Activated T-cell treated with anti-CD3 and anti-CD28 coated beads for 4 hours (primary cell): ENCODE measurements around the gene CCNT2.
"Not testable (repeated sequence)": the region's sequence is repeated elsewhere in the genome, so short reads cannot be mapped to it uniquely, and the experiment has no call there.

Experiments
- DNase-seq: peaks from one replicate; pipeline ENCODE4 v3.0.0-alpha.2; 2020

Gene CCNT2

GRCh38 chr2:134918526-134919340, at the start of gene CCNT2:
Gene CCNT2, plus strand, starts transcription at chr2:134918822. Its CDS starts 33 bp downstream, at chr2:134918855.
- DNase-seq = peak; percentile 99

GRCh38 chr2:134869946-134870736, 48.5 kb upstream of the CCNT2 start:
- no peak for DNase-seq

- DNase-seq = no peak
Measured at GRCh38 chr2:134873152-134873551, 45.5 kb upstream of the CCNT2 start.

- DNase-seq = no peak
Measured at GRCh38 chr2:134875309-134875708, 43.3 kb upstream of the CCNT2 start.

GRCh38 chr2:134882773-134883172, 35.8 kb upstream of the CCNT2 start:
- DNase-seq = no peak

- no peak for DNase-seq
Measured at GRCh38 chr2:134883552-134884293, 34.9 kb upstream of the CCNT2 start.

GRCh38 chr2:134884435-134884834, 34.2 kb upstream of the CCNT2 start:
- no peak for DNase-seq

- DNase-seq = no peak
Measured at GRCh38 chr2:134892282-134893035, 26.2 kb upstream of the CCNT2 start.

GRCh38 chr2:134897932-134898331, 20.7 kb upstream of the CCNT2 start:
- no peak for DNase-seq

- no peak for DNase-seq
Measured at GRCh38 chr2:134899204-134899603, 19.4 kb upstream of the CCNT2 start.

GRCh38 chr2:134900151-134900550, 18.5 kb upstream of the CCNT2 start:
- no peak for DNase-seq

- DNase-seq = not testable (repeated sequence)
Measured at GRCh38 chr2:134903701-134904100, 14.9 kb upstream of the CCNT2 start.

GRCh38 chr2:134905168-134905567, 13.5 kb upstream of the CCNT2 start:
- DNase-seq = no peak

GRCh38 chr2:134906726-134907125, 11.9 kb upstream of the CCNT2 start:
- DNase-seq = no peak

- DNase-seq = not testable (repeated sequence)
Measured at GRCh38 chr2:134907441-134908116, 11.0 kb upstream of the CCNT2 start.

- DNase-seq = no peak
Measured at GRCh38 chr2:134910763-134911399, 7.7 kb upstream of the CCNT2 start.

GRCh38 chr2:134911400-134911785, 7.2 kb upstream of the CCNT2 start:
- DNase-seq = no peak

- no peak for DNase-seq
Measured at GRCh38 chr2:134912361-134912760, 6.3 kb upstream of the CCNT2 start.

GRCh38 chr2:134917360-134917865, 1.2 kb upstream of the CCNT2 start:
- no peak for DNase-seq

- DNase-seq = peak; percentile 81
Measured at GRCh38 chr2:134917888-134918525, 615 bp upstream of the CCNT2 start.
